VCaP (cell line): ENCODE data around the gene NRCAM.

ENCODE experiments used
- H3K27ac ChIP-seq: fragments of 450-650 bp; 2 replicates; pipeline ENCODE4 v1.5.1; 2017
- TF ChIP-seq, protein P1 (sequence below): fragments of 450-650 bp; conservative IDR thresholded peaks from 2 replicates; pipeline ENCODE4 v1.5.1; 2017; ENCODE audit warnings: mild to moderate bottlenecking, moderate library complexity

Gene NRCAM

DNA sequence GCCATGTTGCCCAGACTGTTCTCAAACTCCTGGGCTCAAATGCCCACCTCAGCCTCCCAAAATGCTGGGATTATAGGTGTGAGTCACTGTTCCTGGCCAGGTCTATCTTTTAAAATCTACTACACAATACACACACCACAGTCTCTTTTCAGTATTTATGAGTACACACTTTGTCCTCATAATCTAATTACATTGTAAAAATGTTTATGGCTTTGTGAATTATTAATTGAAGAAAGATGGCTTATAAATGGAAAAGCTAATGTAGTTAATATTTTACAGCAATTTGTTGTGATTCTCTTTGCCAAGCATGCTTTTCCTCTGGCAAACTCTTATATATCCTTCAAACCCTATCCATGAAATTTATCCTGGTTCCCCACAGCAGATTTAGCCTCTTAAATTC, 348.1 kb downstream of the NRCAM start:
- peak overlapping the region; percentile 85 for H3K27ac ChIP-seq
- TF ChIP-seq, protein P1, sequence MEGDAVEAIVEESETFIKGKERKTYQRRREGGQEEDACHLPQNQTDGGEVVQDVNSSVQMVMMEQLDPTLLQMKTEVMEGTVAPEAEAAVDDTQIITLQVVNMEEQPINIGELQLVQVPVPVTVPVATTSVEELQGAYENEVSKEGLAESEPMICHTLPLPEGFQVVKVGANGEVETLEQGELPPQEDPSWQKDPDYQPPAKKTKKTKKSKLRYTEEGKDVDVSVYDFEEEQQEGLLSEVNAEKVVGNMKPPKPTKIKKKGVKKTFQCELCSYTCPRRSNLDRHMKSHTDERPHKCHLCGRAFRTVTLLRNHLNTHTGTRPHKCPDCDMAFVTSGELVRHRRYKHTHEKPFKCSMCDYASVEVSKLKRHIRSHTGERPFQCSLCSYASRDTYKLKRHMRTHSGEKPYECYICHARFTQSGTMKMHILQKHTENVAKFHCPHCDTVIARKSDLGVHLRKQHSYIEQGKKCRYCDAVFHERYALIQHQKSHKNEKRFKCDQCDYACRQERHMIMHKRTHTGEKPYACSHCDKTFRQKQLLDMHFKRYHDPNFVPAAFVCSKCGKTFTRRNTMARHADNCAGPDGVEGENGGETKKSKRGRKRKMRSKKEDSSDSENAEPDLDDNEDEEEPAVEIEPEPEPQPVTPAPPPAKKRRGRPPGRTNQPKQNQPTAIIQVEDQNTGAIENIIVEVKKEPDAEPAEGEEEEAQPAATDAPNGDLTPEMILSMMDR = no peak

GRCh38 chr7:108104324-108104723, 351.9 kb downstream of the NRCAM start:
- TF ChIP-seq, protein P1 = no peak
- peak overlapping the region; percentile 49; the same call in 1 of the 2 replicates for H3K27ac ChIP-seq

GRCh38 chr7:108103558-108104298, 352.5 kb downstream of the NRCAM start:
- TF ChIP-seq, protein P1 = no peak
- H3K27ac ChIP-seq = peak overlapping the region; percentile 49

GRCh38 chr7:108102671-108103312, 353.4 kb downstream of the NRCAM start:
- TF ChIP-seq, protein P1 = no peak
- H3K27ac ChIP-seq = peak overlapping the region; percentile 49; the same call in 1 of the 2 replicates

DNA sequence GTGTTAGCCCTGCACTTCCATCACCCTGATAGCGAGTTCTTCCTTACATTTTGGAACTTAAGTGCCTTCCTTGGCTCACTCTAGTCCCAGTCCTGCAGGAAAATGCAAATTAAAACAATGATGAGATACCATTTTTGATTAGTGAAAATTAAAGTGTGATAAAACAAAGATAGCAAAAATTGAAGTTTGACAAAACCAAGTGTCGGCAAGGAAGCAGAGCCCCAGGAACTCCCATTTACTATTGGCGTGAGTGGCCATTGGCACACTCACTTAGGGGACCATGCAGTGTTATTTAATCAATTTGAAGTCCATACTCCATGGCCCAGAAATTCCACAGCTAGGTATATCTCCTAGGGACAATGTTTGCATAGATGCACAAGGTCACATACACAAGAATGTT, 354.5 kb downstream of the NRCAM start:
- TF ChIP-seq, protein P1 = no peak
- no peak overlapping the region for H3K27ac ChIP-seq

DNA sequence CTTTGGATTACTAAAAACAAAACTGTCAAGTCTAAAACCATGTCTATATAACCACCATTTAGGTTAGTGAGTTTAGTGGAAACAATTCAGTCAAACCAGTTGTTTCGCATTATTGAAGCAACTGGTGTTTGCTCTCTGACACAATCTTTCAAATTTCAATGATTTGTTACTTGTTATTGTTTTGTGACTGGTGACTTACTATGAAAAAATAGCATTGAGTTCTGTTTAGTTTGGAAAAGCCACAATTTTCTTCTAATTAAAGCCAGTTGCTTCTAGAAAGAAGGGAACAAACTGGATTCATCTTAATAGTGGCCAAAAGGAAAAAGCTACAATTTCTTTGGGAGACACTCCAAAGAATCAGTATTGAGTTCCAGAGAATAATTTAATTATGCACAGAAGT, 356.5 kb downstream of the NRCAM start:
- TF ChIP-seq, protein P1 = no peak
- no peak overlapping the region for H3K27ac ChIP-seq

DNA sequence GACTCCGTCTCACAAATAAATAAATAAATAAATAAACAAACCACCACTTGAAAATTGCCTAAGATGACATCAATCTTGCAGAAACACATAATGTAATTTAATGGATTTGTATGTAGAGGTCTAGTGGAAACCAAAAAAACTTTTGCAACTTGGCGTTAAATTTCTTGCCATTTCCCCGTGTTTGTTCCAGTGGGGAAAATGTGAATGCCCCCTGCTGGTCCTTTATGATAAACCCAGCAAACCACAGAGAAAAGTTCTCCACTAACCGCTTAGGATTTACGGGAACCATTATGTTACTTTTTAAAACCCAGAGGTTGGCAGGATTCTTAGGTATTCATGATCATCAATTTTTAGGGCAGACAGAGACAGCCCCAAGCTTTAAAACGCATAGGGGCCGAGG, 358.5 kb downstream of the NRCAM start:
- TF ChIP-seq, protein P1 = peak; percentile 52

More for the DNA sequence above, 358.5 kb downstream of the NRCAM start:
- peak overlapping the region; percentile 98; the same call in 1 of the 2 replicates for H3K27ac ChIP-seq
